Measurements from ENCODE around the gene PTPN3.

Gene PTPN3

GRCh38 chr9:109509611-109510010 lies 11.5 kb upstream of the PTPN3 start:
- no peak overlapping the region for H3K4me3 ChIP-seq
- peak overlapping the region in 1 of 21 experiments; percentile 2 for H3K27ac ChIP-seq

- Histone ChIP-seq H3K4me3 (no peak overlapping the region), H3K27ac (no peak overlapping the region)
Measured at GRCh38 chr9:109507421-109507838, 9.3 kb upstream of the PTPN3 start.

- no peak overlapping the region for H3K4me3 ChIP-seq
- H3K27ac ChIP-seq: no peak overlapping the region
Measured at GRCh38 chr9:109506097-109506712, 8.1 kb upstream of the PTPN3 start.

GRCh38 chr9:109504689-109505088 lies 6.6 kb upstream of the PTPN3 start:
- H3K27ac ChIP-seq: no peak overlapping the region

GRCh38 chr9:109500421-109500974 lies 2.4 kb upstream of the PTPN3 start:
- peak overlapping the region in 4 of 21 experiments; percentile 18 to 58 (median 37) for H3K27ac ChIP-seq
- no peak overlapping the region for H3K4me3 ChIP-seq

More at GRCh38 chr9:109504689-109505088, 6.6 kb upstream of the PTPN3 start:
- no peak overlapping the region for H3K4me3 ChIP-seq

GRCh38 chr9:109499631-109500410 lies 1.7 kb upstream of the PTPN3 start:
- Histone ChIP-seq H3K4me3 (peak overlapping the region; percentile 6 to 53 (median 21)), H3K27ac (peak overlapping the region in 16 of 21 experiments; percentile 3 to 69 (median 34))

GRCh38 chr9:109499093-109499630 lies 1.1 kb upstream of the PTPN3 start:
- peak overlapping the region in 16 of 21 experiments; percentile 3 to 69 (median 40) for H3K27ac ChIP-seq
- peak overlapping the region; percentile 6 to 53 (median 21) for H3K4me3 ChIP-seq

- Histone ChIP-seq H3K4me3 (peak overlapping the region; percentile 34 to 53 (median 40)), H3K27ac (peak overlapping the region in 18 of 21 experiments; percentile 6 to 82 (median 68))
Measured at GRCh38 chr9:109497226-109498153, 617 bp downstream of the PTPN3 start.

- Histone ChIP-seq H3K27ac (peak overlapping the region in 12 of 21 experiments; percentile 46 to 82 (median 70)), H3K4me3 (peak overlapping the region in 6 of 7 experiments; percentile 34 to 53 (median 39))
Measured at GRCh38 chr9:109496841-109497225, 1.3 kb downstream of the PTPN3 start.

- H3K27ac ChIP-seq: no peak overlapping the region
- H3K4me3 ChIP-seq: no peak overlapping the region
Measured at GRCh38 chr9:109496218-109496617, 1.9 kb downstream of the PTPN3 start.

GRCh38 chr9:109493648-109494047 lies 4.5 kb downstream of the PTPN3 start:
- Histone ChIP-seq H3K27ac (no peak overlapping the region), H3K4me3 (no peak overlapping the region)

- Histone ChIP-seq H3K4me3 (no peak overlapping the region), H3K27ac (no peak overlapping the region)
Measured at GRCh38 chr9:109491590-109491989, 6.5 kb downstream of the PTPN3 start.

GRCh38 chr9:109488791-109489492 lies 9.2 kb downstream of the PTPN3 start:
- Histone ChIP-seq H3K4me3 (no peak overlapping the region), H3K27ac (no peak overlapping the region)

- no peak overlapping the region for H3K4me3 ChIP-seq
- H3K27ac ChIP-seq: no peak overlapping the region
Measured at GRCh38 chr9:109488351-109488750, 9.8 kb downstream of the PTPN3 start.

GRCh38 chr9:109487247-109487646 lies 10.9 kb downstream of the PTPN3 start:
- no peak overlapping the region for H3K4me3 ChIP-seq
- H3K27ac ChIP-seq: no peak overlapping the region

GRCh38 chr9:109483744-109484429 lies 14.2 kb downstream of the PTPN3 start:
- H3K4me3 ChIP-seq: no peak overlapping the region
- no peak overlapping the region for H3K27ac ChIP-seq

GRCh38 chr9:109482391-109482916 lies 15.7 kb downstream of the PTPN3 start:
- H3K4me3 ChIP-seq: no peak overlapping the region
- no peak overlapping the region for H3K27ac ChIP-seq

- H3K27ac ChIP-seq: no peak overlapping the region
Measured at GRCh38 chr9:109481856-109482255, 16.3 kb downstream of the PTPN3 start.

More at GRCh38 chr9:109481856-109482255, 16.3 kb downstream of the PTPN3 start:
- no peak overlapping the region for H3K4me3 ChIP-seq
